Neural progenitor cell (in vitro differentiated cells): ENCODE measurements around the gene TMEM221.

Source experiments
- EZH2 ChIP-seq: fragments of 200-600 bp; sonication (generic); IDR thresholded peaks from 2 replicates; pipeline ENCODE4 v1.6.1; 2017; ENCODE audit warnings: antibody characterized with exemption, mild to moderate bottlenecking, moderate library complexity
- EZH2phosphoT487 ChIP-seq: fragments of 200-600 bp; sonication (generic); IDR thresholded peaks from 2 replicates; pipeline ENCODE4 v1.6.1; 2017; ENCODE audit warnings: antibody characterized with exemption
- TF ChIP-seq, protein P1 (sequence below): fragments of 200-600 bp; sonication (generic); IDR thresholded peaks from 2 replicates; pipeline ENCODE4 v1.5.1; 2017; ENCODE audit warnings: antibody characterized with exemption, mild to moderate bottlenecking

DNA sequence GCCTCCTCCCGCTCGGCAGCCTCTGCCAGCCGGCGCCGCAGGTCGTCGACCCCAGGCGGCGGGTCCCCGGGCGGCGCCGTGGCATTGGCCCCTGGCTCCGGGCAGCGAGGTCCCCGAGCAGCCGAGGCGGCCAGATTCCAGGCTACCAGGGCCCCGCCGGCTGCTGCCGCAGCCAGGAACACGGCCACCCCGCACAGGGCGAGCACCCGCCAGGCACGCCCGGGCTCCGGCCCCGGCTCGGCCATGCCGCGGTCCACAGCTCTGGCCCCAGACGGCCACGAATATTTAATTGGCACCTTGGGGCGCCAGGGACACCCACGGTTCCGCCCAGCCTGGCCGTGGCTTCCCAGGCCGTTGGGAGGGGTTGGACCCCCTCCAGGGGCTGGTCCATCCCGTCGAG lies 54.6 kb downstream of the TMEM221 start, which contains the start of gene CCDC194:
- TF ChIP-seq, protein P1, sequence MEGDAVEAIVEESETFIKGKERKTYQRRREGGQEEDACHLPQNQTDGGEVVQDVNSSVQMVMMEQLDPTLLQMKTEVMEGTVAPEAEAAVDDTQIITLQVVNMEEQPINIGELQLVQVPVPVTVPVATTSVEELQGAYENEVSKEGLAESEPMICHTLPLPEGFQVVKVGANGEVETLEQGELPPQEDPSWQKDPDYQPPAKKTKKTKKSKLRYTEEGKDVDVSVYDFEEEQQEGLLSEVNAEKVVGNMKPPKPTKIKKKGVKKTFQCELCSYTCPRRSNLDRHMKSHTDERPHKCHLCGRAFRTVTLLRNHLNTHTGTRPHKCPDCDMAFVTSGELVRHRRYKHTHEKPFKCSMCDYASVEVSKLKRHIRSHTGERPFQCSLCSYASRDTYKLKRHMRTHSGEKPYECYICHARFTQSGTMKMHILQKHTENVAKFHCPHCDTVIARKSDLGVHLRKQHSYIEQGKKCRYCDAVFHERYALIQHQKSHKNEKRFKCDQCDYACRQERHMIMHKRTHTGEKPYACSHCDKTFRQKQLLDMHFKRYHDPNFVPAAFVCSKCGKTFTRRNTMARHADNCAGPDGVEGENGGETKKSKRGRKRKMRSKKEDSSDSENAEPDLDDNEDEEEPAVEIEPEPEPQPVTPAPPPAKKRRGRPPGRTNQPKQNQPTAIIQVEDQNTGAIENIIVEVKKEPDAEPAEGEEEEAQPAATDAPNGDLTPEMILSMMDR, result no peak
- no peak for TF ChIP-seq EZH2
- TF ChIP-seq EZH2phosphoT487, result no peak
